ENCODE results near the gene ECSIT.

The ECSIT gene

DNA sequence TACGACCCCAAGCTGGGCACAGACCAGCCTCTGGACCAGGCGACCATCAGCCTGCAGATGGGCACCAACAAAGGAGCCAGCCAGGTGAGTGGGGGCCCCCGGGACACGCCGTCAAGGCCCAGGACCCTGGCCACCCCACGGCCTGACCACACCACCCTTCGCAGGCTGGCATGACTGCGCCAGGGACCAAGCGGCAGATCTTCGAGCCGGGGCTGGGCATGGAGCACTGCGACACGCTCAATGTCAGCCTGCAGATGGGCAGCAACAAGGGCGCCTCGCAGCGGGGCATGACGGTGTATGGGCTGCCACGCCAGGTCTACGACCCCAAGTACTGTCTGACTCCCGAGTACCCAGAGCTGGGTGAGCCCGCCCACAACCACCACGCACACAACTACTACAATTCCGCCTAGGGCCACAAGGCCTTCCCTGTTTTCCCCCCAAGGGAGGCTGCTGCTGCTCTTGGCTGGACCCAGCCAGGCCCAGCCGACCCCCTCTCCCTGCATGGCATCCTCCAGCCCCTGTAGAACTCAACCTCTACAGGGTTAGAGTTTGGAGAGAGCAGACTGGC, 20.5 kb upstream of the ECSIT start:
- no peak for DNase-seq (ENCODE audit: low read depth)

GRCh38 chr19:11547929-11548700, 19.2 kb upstream of the ECSIT start:
- no peak for DNase-seq (ENCODE audit: low read depth)

DNA sequence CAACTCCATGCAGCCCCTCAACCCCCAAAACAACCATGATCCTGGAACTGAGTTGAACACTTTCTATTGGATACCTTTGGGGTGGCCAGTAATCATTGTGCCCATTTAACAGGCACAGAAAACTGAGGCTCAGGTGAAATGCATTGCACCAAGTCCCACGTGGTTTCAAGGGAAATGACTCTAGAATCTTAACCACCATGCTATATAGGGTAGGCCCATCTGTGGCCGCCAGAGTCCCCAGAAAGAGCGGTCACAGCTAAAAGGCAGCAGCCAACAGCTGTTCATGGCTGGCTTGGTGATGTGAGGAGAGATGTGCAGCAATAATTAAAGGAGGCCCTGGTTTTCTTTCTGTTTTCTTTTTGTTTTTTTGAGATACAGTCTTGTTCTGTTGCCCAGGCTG, 12.3 kb upstream of the ECSIT start:
- DNase-seq (ENCODE audit: low read depth) = no peak

- no peak for DNase-seq (ENCODE audit: low read depth)
These were observed 11.7 kb upstream of the ECSIT start for GRCh38 chr19:11540645-11541044.

GRCh38 chr19:11539495-11540365, 10.8 kb upstream of the ECSIT start:
- DNase-seq (ENCODE audit: low read depth) = no peak

GRCh38 chr19:11538232-11539036, 9.5 kb upstream of the ECSIT start, which contains the start of gene CNN1:
TSS of gene CNN1 (plus strand) at chr19:11538851. CDS start at chr19:11538928, 77 bp downstream.
- no peak for DNase-seq (ENCODE audit: low read depth)

- peak; percentile 58 for DNase-seq (ENCODE audit: low read depth)
These were observed 7.1 kb upstream of the ECSIT start for GRCh38 chr19:11535792-11536595.

DNA sequence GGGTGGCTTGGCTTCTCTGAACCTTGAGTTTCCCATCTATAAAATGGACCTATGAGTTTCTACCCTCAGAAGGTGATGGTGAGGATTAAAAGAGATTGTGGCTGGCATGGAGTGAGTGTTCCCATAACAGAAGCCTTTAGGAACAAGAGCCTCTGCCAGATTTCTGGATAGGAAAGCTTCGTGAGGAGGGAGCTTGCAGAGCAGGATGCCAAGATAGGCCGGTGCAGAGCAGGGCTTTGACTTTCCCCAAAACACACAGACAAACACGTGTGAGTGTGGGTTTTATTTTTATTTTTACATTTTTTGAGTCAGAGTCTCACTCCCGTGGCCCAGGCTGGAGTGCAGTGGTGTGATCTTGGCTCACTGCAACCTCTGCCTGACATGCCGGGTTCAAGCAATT, 6.0 kb upstream of the ECSIT start:
- DNase-seq (ENCODE audit: low read depth) = no peak

- no peak for DNase-seq (ENCODE audit: low read depth)
These were observed 5.6 kb upstream of the ECSIT start for GRCh38 chr19:11534538-11534937.

DNA sequence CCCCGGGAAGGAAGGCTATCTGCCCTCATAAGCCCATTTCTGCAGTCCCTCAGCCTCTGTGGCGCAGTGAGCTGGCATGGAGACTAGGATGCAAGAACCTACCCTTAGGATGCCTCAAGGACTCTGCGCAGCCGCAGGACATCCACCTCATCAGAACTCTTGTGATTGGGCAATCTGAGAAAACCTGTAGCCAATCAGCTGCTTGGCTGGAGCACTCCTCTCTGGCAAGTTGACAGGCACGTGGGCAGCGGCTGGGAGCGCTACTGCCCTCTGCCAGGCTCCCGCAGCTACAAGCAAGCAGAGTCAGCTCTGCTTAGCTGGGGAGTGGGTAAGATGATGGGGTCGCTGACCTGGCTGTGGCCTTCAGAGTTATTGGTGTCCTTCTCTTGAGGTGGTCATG, 1.5 kb upstream of the ECSIT start:
- no peak for DNase-seq (ENCODE audit: low read depth)

DNA sequence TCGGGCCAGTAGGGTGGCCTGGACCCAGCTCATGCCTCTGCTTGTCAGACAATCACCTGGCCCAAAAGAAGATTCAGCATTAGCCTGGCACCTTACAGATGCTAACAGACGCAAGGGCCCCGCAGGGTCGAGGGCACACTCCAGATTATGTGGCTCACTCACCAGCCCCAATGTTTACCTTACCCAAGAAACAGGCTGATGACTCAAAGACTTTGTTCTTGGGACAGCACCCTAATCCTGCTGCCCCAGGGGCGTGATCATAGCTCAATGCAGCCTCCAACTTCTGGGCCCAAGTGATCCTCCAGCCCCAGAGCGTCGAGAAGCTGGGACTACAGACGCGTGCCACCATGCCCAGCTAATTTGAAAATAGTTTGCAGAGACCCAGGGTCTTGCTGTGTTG, 9.8 kb downstream of the ECSIT start:
- DNase-seq (ENCODE audit: low read depth) = no peak

- no peak for DNase-seq (ENCODE audit: low read depth)
These were observed 15.0 kb downstream of the ECSIT start for GRCh38 chr19:11513946-11514345.

DNA sequence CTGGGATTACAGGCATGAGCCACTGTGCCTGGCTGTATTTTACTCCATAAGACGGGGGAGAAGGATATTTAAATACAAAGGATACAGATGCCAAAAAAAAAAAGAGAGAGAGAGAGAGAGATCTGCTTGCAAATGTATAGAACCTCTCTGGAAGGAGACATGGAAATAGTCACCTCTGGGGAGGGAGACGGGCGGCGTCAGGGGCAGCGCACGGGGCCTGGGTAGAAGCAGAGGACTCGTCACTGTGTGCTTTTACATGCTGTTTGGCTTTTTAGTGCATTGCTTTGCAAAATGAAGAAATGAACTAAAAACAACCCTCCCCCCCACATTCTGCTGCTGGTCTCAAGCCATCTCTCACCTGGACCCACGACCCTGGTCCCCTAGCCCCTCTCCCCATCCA, 18.5 kb downstream of the ECSIT start:
- no peak for DNase-seq (ENCODE audit: low read depth)

GRCh38 chr19:11507370-11508078, 21.4 kb downstream of the ECSIT start:
- no peak for DNase-seq (ENCODE audit: low read depth)

DNA sequence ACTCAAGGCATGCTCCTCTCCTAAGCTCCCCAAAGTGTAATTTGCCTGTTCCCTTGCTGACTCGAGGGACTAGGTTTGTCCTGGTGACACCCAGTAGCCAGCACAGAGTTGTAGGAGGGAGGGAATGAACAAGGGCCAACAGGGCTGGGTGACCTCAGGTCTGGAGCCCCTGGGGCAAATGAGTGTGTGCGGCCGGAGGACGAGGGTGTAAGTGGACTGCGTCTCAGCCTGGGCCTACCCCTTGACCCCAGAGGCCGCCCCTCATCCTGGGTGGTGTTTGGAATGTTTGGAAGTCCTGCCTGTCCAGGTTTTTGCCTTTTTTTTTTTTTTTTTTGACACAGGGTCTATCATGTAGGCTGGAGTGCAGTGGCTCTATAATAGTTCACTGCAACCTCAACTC, 22.0 kb downstream of the ECSIT start:
- no peak for DNase-seq (ENCODE audit: low read depth)

GRCh38 chr19:11506101-11506555, 22.8 kb downstream of the ECSIT start:
- DNase-seq (ENCODE audit: low read depth) = no peak

DNA sequence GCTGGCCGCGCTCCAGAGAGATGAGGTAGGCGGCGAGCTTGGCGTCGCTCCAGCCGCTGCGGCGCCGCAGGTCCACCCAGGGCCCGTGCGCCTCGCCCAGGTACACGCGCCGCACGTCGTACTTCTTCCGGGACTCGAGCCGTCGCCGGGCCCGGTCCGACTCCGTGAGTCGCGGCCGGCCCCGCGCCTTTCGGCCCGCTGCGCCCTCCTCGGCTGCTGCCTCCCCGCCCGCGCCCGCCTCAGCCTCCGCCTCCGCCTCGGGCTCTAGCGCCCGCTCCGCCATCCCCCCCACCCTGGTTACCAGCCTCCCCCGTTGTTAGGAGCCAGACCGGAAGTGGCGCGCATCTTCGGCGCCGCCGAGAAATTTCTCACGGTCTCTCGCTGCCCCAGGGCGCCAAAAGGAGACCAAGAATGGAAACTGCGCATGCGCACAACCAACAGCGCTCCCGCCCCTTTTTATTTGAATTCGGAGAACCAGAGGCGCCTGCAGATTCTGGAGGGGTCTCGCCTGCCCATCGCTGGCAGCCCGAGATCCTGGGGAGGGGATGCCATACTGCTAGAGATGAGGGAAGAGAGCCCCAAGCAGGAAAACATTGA, 23.3 kb downstream of the ECSIT start, which contains the start of gene ZNF653:
ZNF653 (minus strand) TSS at position 336 of the 597 bp plus-strand sequence; CDS start at position 283, 53 bp downstream.
- peak; percentile 85 for DNase-seq (ENCODE audit: low read depth)

GRCh38 chr19:11505032-11505503, 23.9 kb downstream of the ECSIT start:
- peak; percentile 93 for DNase-seq (ENCODE audit: low read depth)

DNA sequence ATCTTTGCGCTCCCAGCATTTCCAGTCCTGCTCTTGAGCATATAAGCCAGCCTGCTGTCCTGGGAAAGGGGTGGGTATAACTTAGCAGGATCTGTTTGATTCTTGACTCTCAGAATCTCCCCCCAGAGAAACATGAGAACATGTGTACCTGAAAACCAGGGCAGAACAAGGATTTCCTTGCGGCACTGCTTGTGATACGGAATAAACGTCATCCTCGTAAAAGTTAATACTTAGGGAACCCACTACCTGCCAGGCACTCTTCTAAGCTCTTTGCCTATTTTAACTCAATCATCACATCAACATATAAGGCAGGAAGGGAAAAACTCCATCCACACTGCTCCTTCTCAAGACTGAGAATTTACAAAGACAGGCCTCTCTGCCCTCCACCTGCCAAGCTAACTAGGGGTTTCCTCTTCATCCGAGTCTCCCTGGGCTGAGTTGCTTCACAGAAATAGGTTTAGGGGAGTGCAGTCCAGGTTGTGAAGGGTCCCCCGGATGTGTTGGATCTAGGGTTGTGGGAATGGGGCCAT, 24.4 kb downstream of the ECSIT start:
- no peak for DNase-seq (ENCODE audit: low read depth)

All from T-helper 22 cell (primary cell).